GM19238 (cell line): ENCODE results near the gene ASXL3.

ENCODE experiments used
- DNase-seq: peaks from one replicate; pipeline ENCODE4 v3.0.0; 2011; ENCODE audit warnings: low spot score; ENCODE audit not compliant: insufficient read length

The ASXL3 gene

GRCh38 chr18:33712719-33713118 is 134.7 kb downstream of the ASXL3 start:
- DNase-seq, result no peak

DNA sequence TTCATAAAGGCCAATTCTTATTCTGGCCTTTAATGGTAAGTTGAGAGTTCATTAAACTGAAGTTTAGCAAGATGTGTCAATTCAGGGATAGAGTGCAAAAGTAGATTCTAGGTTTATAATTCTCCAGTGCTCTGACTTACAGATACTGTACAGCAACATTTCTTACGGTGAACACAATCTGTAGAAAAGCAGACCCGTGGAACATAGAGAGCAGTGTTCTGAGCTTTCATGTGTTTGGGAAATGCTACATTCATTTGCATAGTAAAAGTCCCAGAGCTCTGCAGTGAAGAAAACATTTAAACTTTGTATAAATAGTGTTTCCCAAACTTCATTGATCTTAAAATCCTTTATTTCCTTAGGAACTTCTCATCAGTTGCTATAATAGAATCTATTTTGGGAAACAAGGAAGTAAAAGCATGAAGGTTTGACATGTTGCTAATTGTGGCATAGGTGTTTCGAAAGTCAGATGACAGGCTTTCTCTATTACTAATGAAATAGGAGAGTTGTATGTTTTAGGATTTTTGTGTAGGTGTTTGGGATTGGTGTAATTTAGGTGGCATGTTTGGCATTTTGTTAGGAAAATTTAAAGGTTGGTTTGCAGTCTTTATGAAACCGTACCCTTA is 138.2 kb downstream of the ASXL3 start:
- DNase-seq, result no peak

GRCh38 chr18:33717339-33717738 is 139.3 kb downstream of the ASXL3 start:
- no peak for DNase-seq

GRCh38 chr18:33720133-33720532 is 142.1 kb downstream of the ASXL3 start:
- DNase-seq, result no peak

GRCh38 chr18:33729556-33729955 is 151.5 kb downstream of the ASXL3 start:
- no peak for DNase-seq

DNA sequence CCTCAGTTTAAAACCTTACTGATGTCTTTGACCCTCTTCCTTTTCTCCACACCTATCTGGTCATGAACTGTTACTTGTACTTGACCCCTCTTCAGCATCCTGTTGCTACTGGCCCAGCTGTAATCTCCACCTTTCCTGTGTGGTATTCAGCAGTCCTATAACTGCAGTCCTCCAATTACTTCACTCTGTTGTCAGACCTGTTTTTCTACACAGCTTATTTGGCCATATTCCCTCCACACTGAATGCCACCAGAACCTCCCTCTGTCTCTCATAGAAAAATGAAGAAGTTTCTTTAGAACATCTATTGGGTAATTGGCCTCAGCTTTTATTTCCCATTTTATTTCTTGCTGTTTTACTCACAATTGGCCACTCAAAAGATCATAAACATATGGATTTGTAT is 155.4 kb downstream of the ASXL3 start:
- DNase-seq, result no peak

GRCh38 chr18:33735428-33735827 is 157.4 kb downstream of the ASXL3 start:
- no peak for DNase-seq

DNA sequence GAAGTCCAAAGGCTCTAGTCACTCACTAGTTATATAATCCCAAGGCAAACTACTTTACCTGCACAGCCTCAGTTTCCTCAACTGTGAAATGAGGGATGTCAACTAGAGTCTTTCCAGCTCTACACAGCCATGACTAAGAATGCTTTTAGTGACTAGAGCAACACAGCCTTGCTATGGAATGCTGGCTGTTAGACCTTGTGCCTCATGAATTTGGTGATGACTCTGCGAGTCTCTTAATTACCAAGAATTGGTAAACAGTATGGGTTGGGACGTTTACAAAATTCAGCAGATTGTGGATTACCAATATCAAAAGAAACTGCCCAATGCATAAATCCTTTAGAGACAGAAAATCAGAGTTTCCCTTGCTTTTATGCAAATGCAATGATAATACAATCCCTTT is 163.7 kb downstream of the ASXL3 start:
- no peak for DNase-seq

- DNase-seq, result no peak
Observed at GRCh38 chr18:33744032-33744697, 166.1 kb downstream of the ASXL3 start.

DNA sequence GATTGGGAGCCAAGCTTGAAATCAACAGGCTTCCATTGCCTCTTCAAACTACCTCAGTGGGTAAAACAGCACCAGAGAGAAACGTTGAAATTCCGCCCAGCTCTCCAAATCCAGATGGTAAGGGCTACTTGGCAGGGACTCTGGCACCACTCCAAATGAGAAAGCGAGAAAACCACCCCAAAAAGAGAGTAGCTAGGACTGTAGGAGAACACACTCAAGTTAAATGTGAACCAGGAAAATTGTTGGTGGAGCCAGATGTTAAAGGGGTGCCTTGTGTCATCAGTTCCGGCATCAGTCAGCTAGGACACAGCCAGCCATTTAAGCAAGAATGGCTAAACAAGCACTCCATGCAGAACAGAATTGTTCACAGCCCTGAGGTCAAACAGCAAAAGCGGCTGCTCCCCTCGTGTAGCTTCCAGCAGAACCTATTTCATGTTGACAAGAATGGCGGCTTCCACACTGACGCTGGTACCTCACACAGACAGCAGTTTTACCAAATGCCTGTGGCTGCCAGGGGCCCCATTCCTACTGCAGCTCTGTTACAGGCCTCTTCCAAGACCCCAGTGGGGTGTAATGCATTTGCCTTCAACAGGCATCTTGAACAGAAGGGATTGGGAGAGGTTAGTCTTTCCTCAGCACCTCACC is 167.3 kb downstream of the ASXL3 start:
- no peak for DNase-seq

DNA sequence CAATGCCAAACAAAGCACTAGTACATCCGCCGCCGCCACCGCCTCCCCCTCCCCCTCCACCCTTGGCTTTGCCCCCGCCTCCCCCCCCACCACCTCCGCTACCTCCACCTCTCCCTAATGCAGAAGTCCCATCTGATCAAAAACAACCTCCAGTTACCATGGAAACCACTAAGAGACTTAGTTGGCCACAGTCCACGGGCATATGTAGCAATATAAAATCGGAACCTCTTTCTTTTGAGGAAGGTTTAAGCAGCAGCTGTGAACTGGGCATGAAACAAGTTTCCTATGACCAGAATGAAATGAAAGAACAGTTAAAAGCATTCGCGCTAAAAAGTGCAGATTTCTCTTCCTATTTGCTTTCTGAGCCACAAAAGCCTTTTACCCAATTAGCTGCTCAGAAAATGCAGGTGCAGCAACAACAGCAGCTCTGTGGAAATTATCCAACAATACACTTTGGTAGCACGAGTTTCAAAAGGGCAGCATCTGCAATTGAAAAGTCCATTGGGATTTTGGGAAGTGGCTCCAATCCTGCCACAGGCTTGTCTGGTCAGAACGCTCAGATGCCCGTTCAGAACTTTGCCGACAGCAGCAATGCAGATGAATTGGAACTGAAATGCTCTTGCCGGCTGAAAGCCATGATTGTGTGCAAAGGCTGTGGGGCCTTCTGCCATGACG is 168.0 kb downstream of the ASXL3 start:
- no peak for DNase-seq

DNA sequence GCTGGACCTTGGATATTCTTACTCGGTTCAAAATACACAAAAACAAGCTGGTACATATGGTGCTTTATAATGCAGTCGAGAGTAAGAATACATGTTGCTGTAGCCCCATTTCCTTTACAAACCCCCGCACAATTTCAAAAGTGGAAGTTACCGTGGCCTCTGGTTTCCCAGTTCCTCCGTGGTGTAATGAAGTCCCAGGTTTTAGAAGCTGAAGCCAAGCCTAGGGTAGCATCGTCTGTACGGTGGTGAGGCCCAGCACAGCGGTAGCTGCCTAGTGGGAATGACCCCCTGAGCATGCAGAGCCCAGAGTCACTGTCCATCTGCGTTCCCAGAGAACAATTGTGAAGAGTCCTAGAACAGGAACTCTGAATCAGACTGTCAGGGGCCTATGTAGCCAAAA is 171.8 kb downstream of the ASXL3 start:
- DNase-seq, result no peak

GRCh38 chr18:33750366-33750765 is 172.3 kb downstream of the ASXL3 start:
- DNase-seq, result no peak

- DNase-seq, result no peak
Observed at GRCh38 chr18:33751613-33752221, 173.7 kb downstream of the ASXL3 start.

- DNase-seq, result no peak
Observed at GRCh38 chr18:33755391-33755790, 177.4 kb downstream of the ASXL3 start.

DNA sequence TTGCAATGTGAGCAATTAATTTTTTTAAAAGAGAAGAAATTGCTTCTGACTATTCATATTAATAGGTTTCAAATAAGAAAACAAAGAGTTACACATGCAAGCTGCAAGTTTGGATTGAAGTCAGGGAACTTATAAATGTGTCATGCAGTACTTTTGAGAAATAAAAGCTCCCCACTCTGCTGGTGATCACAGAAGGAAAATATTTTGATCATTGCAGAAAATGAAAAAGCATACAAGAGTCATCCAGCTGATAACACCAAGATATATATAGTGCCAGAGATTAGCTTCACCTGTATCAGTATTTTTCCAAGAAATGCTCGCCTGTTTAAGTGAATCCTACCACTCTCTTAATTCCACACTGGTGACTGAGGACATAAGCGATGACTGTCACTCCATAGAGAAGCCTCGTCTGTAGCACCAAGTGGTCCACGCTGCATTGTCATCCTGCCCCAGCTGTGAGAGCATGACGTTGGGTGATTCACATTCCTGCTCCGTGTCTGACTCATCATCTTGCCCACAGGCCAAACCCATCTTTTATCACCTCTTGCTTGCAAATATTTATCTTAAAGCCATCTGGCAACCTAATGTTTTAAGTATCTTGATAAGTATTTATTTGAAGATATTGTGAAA is 178.0 kb downstream of the ASXL3 start:
- DNase-seq, result no peak

GRCh38 chr18:33757037-33757436 is 179.0 kb downstream of the ASXL3 start:
- no peak for DNase-seq

GRCh38 chr18:33761363-33761762 is 183.3 kb downstream of the ASXL3 start:
- DNase-seq, result no peak

GRCh38 chr18:33781429-33781828 is 203.4 kb downstream of the ASXL3 start:
- DNase-seq, result no peak
